Measurements from ENCODE around the gene FRAS1.

DNA sequence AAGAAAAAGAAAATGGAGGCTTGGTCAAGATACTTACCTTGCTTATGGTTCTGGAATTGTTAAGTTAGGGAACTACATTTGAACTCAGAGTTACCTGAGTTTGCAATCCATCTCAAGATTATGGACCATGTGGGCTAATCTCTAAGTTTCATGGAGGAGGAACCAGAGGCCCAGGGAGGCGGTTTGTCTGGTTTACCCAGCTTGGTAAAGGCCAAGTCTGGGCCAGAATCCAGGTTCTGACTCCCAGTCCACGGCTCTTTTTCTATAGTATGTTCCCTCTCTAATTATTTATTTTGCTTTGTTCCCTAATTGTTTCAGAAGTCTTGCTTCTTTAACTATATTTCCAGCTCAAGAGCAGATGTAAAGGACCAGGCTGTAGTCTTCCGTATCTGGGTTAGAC, 168.1 kb downstream of the FRAS1 start:
- TF ChIP-seq, protein P1, sequence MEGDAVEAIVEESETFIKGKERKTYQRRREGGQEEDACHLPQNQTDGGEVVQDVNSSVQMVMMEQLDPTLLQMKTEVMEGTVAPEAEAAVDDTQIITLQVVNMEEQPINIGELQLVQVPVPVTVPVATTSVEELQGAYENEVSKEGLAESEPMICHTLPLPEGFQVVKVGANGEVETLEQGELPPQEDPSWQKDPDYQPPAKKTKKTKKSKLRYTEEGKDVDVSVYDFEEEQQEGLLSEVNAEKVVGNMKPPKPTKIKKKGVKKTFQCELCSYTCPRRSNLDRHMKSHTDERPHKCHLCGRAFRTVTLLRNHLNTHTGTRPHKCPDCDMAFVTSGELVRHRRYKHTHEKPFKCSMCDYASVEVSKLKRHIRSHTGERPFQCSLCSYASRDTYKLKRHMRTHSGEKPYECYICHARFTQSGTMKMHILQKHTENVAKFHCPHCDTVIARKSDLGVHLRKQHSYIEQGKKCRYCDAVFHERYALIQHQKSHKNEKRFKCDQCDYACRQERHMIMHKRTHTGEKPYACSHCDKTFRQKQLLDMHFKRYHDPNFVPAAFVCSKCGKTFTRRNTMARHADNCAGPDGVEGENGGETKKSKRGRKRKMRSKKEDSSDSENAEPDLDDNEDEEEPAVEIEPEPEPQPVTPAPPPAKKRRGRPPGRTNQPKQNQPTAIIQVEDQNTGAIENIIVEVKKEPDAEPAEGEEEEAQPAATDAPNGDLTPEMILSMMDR (IDR thresholded peaks at IDR 0.05; ENCODE audit: insufficient read depth, low read depth, low read length): no peak
- TF ChIP-seq EZH2 (IDR thresholded peaks at IDR 0.05; ENCODE audit: insufficient read depth, low read length): no peak
